K562 (cell line): ENCODE measurements around the gene PPIF.

Source experiments
- BACH1 ChIP-seq: fragments of 200-800 bp; sonication (Bioruptor generic); IDR thresholded peaks from 2 replicates; pipeline ENCODE4 v1.6.1; 2016; ENCODE audit warnings: missing genetic modification characterization, missing compliant biosample characterization
- BCLAF1 ChIP-seq, 2 experiments: fragments of 450-650 bp in 1 of 2; IDR thresholded peaks; 2 replicates each; pipeline ENCODE4 v1.6.1; 2011 to 2017; ENCODE audit warnings: low read depth in 2 of 2, antibody characterized with exemption in 1 of 2, borderline replicate concordance in 1 of 2, low read length in 1 of 2, mild to moderate bottlenecking in 1 of 2, mixed read lengths in 1 of 2; ENCODE audit not compliant: control insufficient read depth in 1 of 2
- CTCF ChIP-seq, 3 experiments: IDR thresholded peaks in 2 of 3; conservative IDR thresholded peaks in 1 of 3; 2 replicates each; pipeline ENCODE4 v1.5.1; 2011 to 2012; ENCODE audit warnings: low read length in 3 of 3, mild to moderate bottlenecking in 3 of 3, control low read depth in 2 of 3, improper control_type of control experiment in 1 of 3, inconsistent platforms in 1 of 3, low read depth in 1 of 3, mixed read lengths in 1 of 3, moderate library complexity in 1 of 3; ENCODE audit not compliant: insufficient read depth in 2 of 3
- EP300 ChIP-seq: IDR thresholded peaks from 2 replicates; pipeline ENCODE4 v1.6.1; 2012; ENCODE audit warnings: low read length, improper control_type of control experiment
- ERF ChIP-seq: fragments of 450-650 bp; formaldehyde crosslinking; IDR thresholded peaks from 2 replicates; pipeline ENCODE4 v1.4.0; 2020; ENCODE audit warnings: mild to moderate bottlenecking, mixed read lengths
- LARP7 ChIP-seq: fragments of 450-650 bp; IDR thresholded peaks from 2 replicates; pipeline ENCODE4 v1.6.1; 2016
- NONO ChIP-seq, 2 experiments: fragments of 200-400 bp in 1 of 2; fragments of 450-650 bp in 1 of 2; formaldehyde crosslinking in 1 of 2; IDR thresholded peaks; 2 replicates each; pipeline ENCODE4 v1.6.1; 2017; ENCODE audit warnings: low read depth in 2 of 2, mild to moderate bottlenecking in 2 of 2, moderate library complexity in 2 of 2, low read length in 1 of 2
- PML ChIP-seq: IDR thresholded peaks from 2 replicates; pipeline ENCODE4 v1.6.1; 2012; ENCODE audit warnings: low read length, inconsistent platforms
- POLR2AphosphoS5 ChIP-seq: IDR thresholded peaks from 2 replicates; pipeline ENCODE4 v1.6.1; 2011; ENCODE audit warnings: mild to moderate bottlenecking, low read depth, low read length, moderate library complexity; ENCODE audit not compliant: control insufficient read depth, insufficient read depth
- RAD21 ChIP-seq, 2 experiments: fragments of 250-450 bp in 1 of 2; fragments of 450-650 bp in 1 of 2; sonication (Bioruptor Pico) in 1 of 2; formaldehyde crosslinking in 1 of 2; IDR thresholded peaks in 1 of 2; conservative IDR thresholded peaks in 1 of 2; 2 replicates each; pipeline versions ENCODE4 v1.4.0 to v1.8.0; 2020 to 2022; ENCODE audit warnings: mild to moderate bottlenecking in 2 of 2, moderate library complexity in 1 of 2
- SIN3A ChIP-seq, 2 experiments: fragments of 150-350 bp in 1 of 2; IDR thresholded peaks; 2 replicates each; pipeline ENCODE4 v1.6.1; 2011 to 2016; ENCODE audit warnings: borderline replicate concordance in 2 of 2, low read depth in 2 of 2, low read length in 2 of 2, mild to moderate bottlenecking in 2 of 2, moderate library complexity in 2 of 2; ENCODE audit not compliant: control insufficient read depth in 1 of 2
- TAF1 ChIP-seq: IDR thresholded peaks from 2 replicates; pipeline ENCODE4 v1.6.1; 2011; ENCODE audit warnings: mild to moderate bottlenecking, low read length, moderate library complexity; ENCODE audit not compliant: insufficient read depth, control insufficient read depth, severe bottlenecking; ENCODE audit errors: extremely low read depth
- ZNF740 ChIP-seq, 3 experiments: fragments of 200-800 bp in 1 of 3; sonication (Bioruptor generic) in 1 of 3; sonication (generic) in 1 of 3; formaldehyde crosslinking in 1 of 3; IDR thresholded peaks; 2 replicates each; pipeline versions ENCODE4 v1.6.1 to v1.8.0; 2016 to 2022; ENCODE audit warnings: mild to moderate bottlenecking in 2 of 3, missing compliant biosample characterization in 2 of 3, missing genetic modification characterization in 2 of 3, missing genetic modification reagents in 1 of 3
- ZNF785 ChIP-seq: fragments of 250-450 bp; sonication (Bioruptor Pico); IDR thresholded peaks from 2 replicates; pipeline ENCODE4 v1.4.0; 2020; ENCODE audit warnings: mild to moderate bottlenecking

- no peak for TF ChIP-seq NONO (IDR thresholded peaks at IDR 0.05; ENCODE audit: low read depth in 2 of 2, low read length in 1 of 2)
- TF ChIP-seq PML, result no peak
- TF ChIP-seq POLR2AphosphoS5, result no peak
- TF ChIP-seq BCLAF1 (IDR thresholded peaks at IDR 0.05; ENCODE audit: borderline replicate concordance in 1 of 2, control insufficient read depth in 1 of 2, low read depth in 2 of 2, low read length in 1 of 2), result no peak
- no peak for TF ChIP-seq SIN3A (IDR thresholded peaks at IDR 0.05; ENCODE audit: borderline replicate concordance in 2 of 2, control insufficient read depth in 1 of 2, low read depth in 2 of 2, low read length in 2 of 2)
- TF ChIP-seq ZNF785 (CRISPR knock-in tag), result no peak
- TF ChIP-seq EP300, result no peak
- TF ChIP-seq TAF1, result no peak
- no peak for TF ChIP-seq CTCF (IDR thresholded peaks at IDR 0.05 in 2 of 3, conservative IDR thresholded peaks at IDR 0.05 in 1 of 3; ENCODE audit: insufficient read depth in 2 of 3, low read depth in 1 of 3, low read length in 3 of 3)
- TF ChIP-seq RAD21 (CRISPR knock-in tag; conservative IDR thresholded peaks at IDR 0.05 in 1 of 2, IDR thresholded peaks at IDR 0.05 in 1 of 2), result no peak
- TF ChIP-seq BACH1 (tag), result no peak
- TF ChIP-seq ZNF740 (CRISPR knock-in tag; IDR thresholded peaks at IDR 0.05), result no peak
- TF ChIP-seq ZNF740 (tag; IDR thresholded peaks at IDR 0.05), result no peak
- no peak for TF ChIP-seq LARP7
- TF ChIP-seq ERF, result no peak
Observed at GRCh38 chr10:79387466-79387973, 40.3 kb downstream of the PPIF start.
